ENCODE results near the gene UBE2E2.

GRCh38 chr3:23461069-23461468 lies 257.9 kb downstream of the UBE2E2 start:
- TF ChIP-seq CTCF (conservative IDR thresholded peaks at IDR 0.05; ENCODE audit: low read length) (no peak), EZH2phosphoT487 (IDR thresholded peaks at IDR 0.05; ENCODE audit: borderline replicate concordance) (no peak)
